Heart left ventricle (tissue), 13 donors: Measurements from ENCODE around the gene CFAP97D2.

Experiments used
- CTCF ChIP-seq, 12 donors: fragments of 200-600 bp; sonication (generic) in 4 of 12; IDR thresholded peaks; one replicate each; pipeline versions ENCODE4 v1.5.0 to v1.8.0; 2018 to 2022; ENCODE audit warnings: antibody characterized with exemption in 12 of 12, mild to moderate bottlenecking in 5 of 12
- POLR2A ChIP-seq, 2 donors: fragments of 450-650 bp; IDR thresholded peaks; one replicate each; pipeline ENCODE4 v1.6.1; 2017; ENCODE audit warnings: antibody characterized with exemption in 2 of 2, mild to moderate bottlenecking in 2 of 2, moderate library complexity in 2 of 2
- donor health status: ischemic (EF 13 %, LVEDD 7.1; RV severe dilation, severe dysfunction).
- donor health status: DM: no; HTN: yes; CAD: no.
- donor health status: DM: no; HTN: no; CAD: no.
- donor health status: ischemic (EF 25% LVEDD 6.9; RV normal size, moderate dysfunction).
- donor health status: ischemic (EF 25% LVEDD 5.7; RV mildly dilated, moderate dysfunction).
- donor health status: ischemic (EF 35%, LVEDD 5.7; RV mildly dilated, moderate dysfunction).
- donor health status: nonischemic (EF 11% LVEDD 7.7; RV severe dilation, severe dysfunction).
- donor health status: DM: yes; HTN: yes; CAD: no.
- donor health status: PGD.
- donor health status: ischemic (EF 29% LVEDD 5.4; RV normal size, mild dysfunction).
- donor health status: nonischemic (EF 23%, LVEDD 6.1; RV moderate dilation, normal function).

GRCh38 chr13:114248011-114248410 lies 69.0 kb downstream of the CFAP97D2 start:
- no peak for TF ChIP-seq CTCF (IDR thresholded peaks at IDR 0.05)
- no peak for TF ChIP-seq POLR2A (IDR thresholded peaks at IDR 0.05)
